IPS DF 6.9 (cell line): ENCODE measurements around the gene TANGO6.
"Not testable (repeated sequence)": the region's sequence is repeated elsewhere in the genome, so short reads cannot be mapped to it uniquely, and the experiment has no call there.

ENCODE experiments used
- DNase-seq: peaks from one replicate; pipeline ENCODE4 v3.0.0-alpha.2; 2013; ENCODE audit warnings: low read depth, low spot score
- H3K27ac ChIP-seq: one replicate; pipeline ENCODE4 v1.5.1; 2013; ENCODE audit warnings: low read length, control low read depth
- H3K27me3 ChIP-seq: 2 replicates; pipeline ENCODE4 v1.6.1; 2013; ENCODE audit warnings: mild to moderate bottlenecking, low read length; ENCODE audit not compliant: control insufficient read depth, insufficient read depth
- H3K36me3 ChIP-seq: 2 replicates; pipeline ENCODE4 v1.6.1; 2013; ENCODE audit warnings: low read length; ENCODE audit not compliant: control insufficient read depth, insufficient read depth
- H3K4me1 ChIP-seq: 2 replicates; pipeline ENCODE4 v1.6.1; 2013; ENCODE audit warnings: low read length; ENCODE audit not compliant: control insufficient read depth, insufficient read depth
- H3K4me3 ChIP-seq: 2 replicates; pipeline ENCODE4 v1.5.1; 2013; ENCODE audit warnings: mild to moderate bottlenecking, low read length
- H3K9me3 ChIP-seq: 2 replicates; pipeline ENCODE4 v1.6.1; 2013; ENCODE audit warnings: low read length, inconsistent platforms; ENCODE audit not compliant: control insufficient read depth, insufficient read depth
- WGBS: extraction: QIAGEN DNeasy Blood & Tissue Kit; methylation state at CpG from one replicate; pipeline ENCODE4 v1.1.7; 2013; ENCODE audit warnings: mixed read lengths, missing lambda C conversion rate; ENCODE audit not compliant: insufficient read length, insufficient coverage; 5-methylcytosine and 5-hydroxymethylcytosine counted together

The TANGO6 gene

DNA sequence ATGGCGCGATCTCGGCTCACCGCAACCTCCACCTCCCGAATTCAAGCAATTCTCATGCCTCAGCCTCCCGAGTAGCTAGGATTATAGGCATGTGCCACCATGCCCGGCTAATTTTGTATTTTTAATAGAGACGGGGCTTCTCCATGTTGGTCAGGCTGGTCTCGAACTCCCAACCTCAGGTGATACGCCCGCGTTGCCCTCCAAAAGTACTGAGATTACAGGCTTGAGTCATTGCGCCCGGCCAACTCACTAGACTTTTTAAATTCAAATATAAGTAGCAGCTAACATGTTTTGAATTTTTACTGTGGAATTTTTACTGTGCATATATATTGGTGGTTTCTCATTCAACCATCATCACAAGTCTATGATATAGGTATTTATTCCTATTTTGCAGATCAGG lies 281.6 kb downstream of the TANGO6 start:
- H3K4me3 ChIP-seq, DNase-seq, H3K27ac ChIP-seq, H3K9me3 ChIP-seq, H3K4me1 ChIP-seq, H3K36me3 ChIP-seq, H3K27me3 ChIP-seq: not testable (repeated sequence)
- no CpG with 5 or more reads among the region's 14 CpGs for WGBS

DNA sequence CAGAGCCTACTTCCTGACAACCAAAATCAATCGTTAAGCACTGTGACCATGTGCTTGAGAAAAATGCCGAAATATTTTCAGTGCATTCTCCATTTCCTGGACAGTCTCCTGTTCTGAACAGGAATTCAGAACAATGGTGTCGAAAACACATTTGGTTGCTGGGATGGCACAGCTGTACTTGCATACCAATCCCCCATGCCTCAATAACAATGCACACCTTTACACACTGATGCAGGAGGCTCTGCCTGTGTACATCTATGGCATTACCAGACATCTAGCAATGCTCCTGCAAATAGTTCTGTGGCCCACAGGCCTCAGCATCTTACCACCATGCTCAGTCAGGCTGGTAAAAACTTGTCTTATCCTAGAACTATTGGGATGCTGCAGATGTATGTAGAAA lies 282.9 kb downstream of the TANGO6 start:
- no peak for DNase-seq
- Histone ChIP-seq H3K4me3 (no peak overlapping the region), H3K27me3 (no peaks in the 10 kb centered on the region), H3K4me1 (no peaks in the 10 kb centered on the region), H3K9me3 (no peaks in the 10 kb centered on the region), H3K27ac (no peak overlapping the region), H3K36me3 (no peaks in the 10 kb centered on the region)
- WGBS = no CpG with 5 or more reads among the region's 3 CpGs

DNA sequence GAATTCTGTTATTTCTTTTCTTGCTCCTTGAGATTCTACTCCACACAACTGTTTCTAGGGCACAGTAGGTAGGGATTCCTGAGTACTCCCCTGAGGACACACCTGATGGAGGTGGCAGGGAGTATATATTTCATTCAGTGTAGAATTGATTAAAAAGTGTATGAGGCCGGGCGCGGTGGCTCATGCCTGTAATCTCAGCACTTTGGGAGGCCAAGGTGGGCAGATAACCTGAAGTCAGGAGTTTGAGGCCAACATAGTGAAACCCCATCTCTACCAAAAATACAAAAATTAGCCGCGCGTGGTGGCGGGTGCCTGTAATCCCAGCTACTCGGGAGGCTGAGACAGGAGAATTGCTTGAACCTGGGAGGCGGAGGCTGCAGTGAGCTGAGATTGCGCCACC lies 283.5 kb downstream of the TANGO6 start:
- not testable (repeated sequence) for H3K9me3 ChIP-seq, H3K4me1 ChIP-seq, H3K4me3 ChIP-seq, DNase-seq, H3K36me3 ChIP-seq, H3K27me3 ChIP-seq, H3K27ac ChIP-seq
- WGBS = no CpG with 5 or more reads among the region's 10 CpGs

- Histone ChIP-seq H3K9me3 (no peaks in the 10 kb centered on the region), H3K27ac (no peak overlapping the region), H3K4me3 (no peak overlapping the region), H3K27me3 (no peaks in the 10 kb centered on the region), H3K36me3 (no peaks in the 10 kb centered on the region), H3K4me1 (no peaks in the 10 kb centered on the region)
- no peak for DNase-seq
- no CpG with 5 or more reads among the region's 12 CpGs for WGBS
Observed at GRCh38 chr16:69127966-69128510, 284.7 kb downstream of the TANGO6 start.

- Histone ChIP-seq H3K4me1 (no peaks in the 10 kb centered on the region), H3K27ac (no peak overlapping the region), H3K27me3 (no peaks in the 10 kb centered on the region), H3K36me3 (no peaks in the 10 kb centered on the region), H3K9me3 (no peaks in the 10 kb centered on the region), H3K4me3 (no peak overlapping the region)
- WGBS = no CpG with 5 or more reads among the region's 6 CpGs
- no peak for DNase-seq
Observed at GRCh38 chr16:69130461-69130860, 287.1 kb downstream of the TANGO6 start.

GRCh38 chr16:69131167-69131838 lies 288.0 kb downstream of the TANGO6 start:
- Histone ChIP-seq H3K36me3 (no peaks in the 10 kb centered on the region), H3K4me3 (peak overlapping the region; percentile 52; the same call in 1 of the 2 replicates), H3K27ac (no peak overlapping the region), H3K9me3 (no peaks in the 10 kb centered on the region), H3K27me3 (no peaks in the 10 kb centered on the region), H3K4me1 (no peaks in the 10 kb centered on the region)
- WGBS = no CpG with 5 or more reads among the region's 15 CpGs
- DNase-seq = no peak

DNA sequence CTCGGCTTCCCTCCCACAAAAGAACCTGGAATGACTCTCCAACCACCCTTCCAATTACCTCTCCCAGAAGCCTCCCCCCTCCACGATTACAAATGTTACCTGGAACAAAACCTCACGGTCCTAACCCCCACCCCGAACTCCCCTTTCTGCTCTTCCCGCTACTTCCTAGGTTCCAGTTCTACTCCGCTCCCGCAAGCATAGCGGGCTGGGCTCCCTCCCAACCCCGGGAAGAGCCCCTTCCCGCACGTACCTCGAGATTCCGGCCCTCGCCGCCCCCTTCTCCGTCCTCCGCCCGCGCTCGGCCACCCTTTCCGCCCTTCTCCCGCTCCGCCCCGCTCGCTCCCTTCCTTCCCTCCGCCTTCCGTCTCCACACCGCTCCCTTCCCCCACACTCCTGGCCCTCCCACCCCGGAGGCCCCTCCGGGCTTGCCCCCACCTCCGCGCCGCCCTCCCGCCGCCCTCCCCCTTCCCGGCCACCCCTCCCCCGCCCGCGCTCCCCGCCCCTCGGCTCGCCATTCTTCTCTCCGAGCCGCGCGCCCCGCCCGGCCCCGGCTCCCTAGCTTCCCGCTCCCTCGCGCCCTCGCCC lies 288.6 kb downstream of the TANGO6 start:
- H3K27me3 ChIP-seq = no peaks in the 10 kb centered on the region
- DNase-seq = no peak
- no peaks in the 10 kb centered on the region for H3K9me3 ChIP-seq
- no CpG with 5 or more reads among the region's 53 CpGs for WGBS
- no peaks in the 10 kb centered on the region for H3K4me1 ChIP-seq
- no peak overlapping the region for H3K27ac ChIP-seq
- 0 out of 2 replicates have a peak, but pooled peaks cover 3% of the 10 kb centered on the region for H3K36me3 ChIP-seq
- peak overlapping the region; percentile 52 for H3K4me3 ChIP-seq

- Histone ChIP-seq H3K9me3 (no peaks in the 10 kb centered on the region), H3K36me3 (0 out of 2 replicates have a peak, but pooled peaks cover 3% of the 10 kb centered on the region), H3K4me1 (no peaks in the 10 kb centered on the region), H3K27ac (no peak within 1 kb of the TSS), H3K27me3 (no peaks in the 10 kb centered on the region), H3K4me3 (peak within 1 kb of the TSS; percentile 52)
- DNase-seq = no peak
- WGBS = no CpG with 5 or more reads among the region's 78 CpGs
Observed at GRCh38 chr16:69132424-69133252, 289.3 kb downstream of the TANGO6 start, which contains the start of the genes CHTF8 and UTP4. TSS of gene CHTF8 (minus strand) at chr16:69132588. CDS start at chr16:69121458, 11,130 bp downstream. TSS of gene UTP4 (plus strand) at chr16:69132649. CDS start at chr16:69133460, 811 bp downstream.

GRCh38 chr16:69133373-69133954 lies 290.1 kb downstream of the TANGO6 start:
- H3K9me3 ChIP-seq = no peaks in the 10 kb centered on the region
- H3K4me1 ChIP-seq = no peaks in the 10 kb centered on the region
- no peak overlapping the region for H3K27ac ChIP-seq
- DNase-seq = no peak
- peak overlapping the region; percentile 52; the same call in 1 of the 2 replicates for H3K4me3 ChIP-seq
- no CpG with 5 or more reads among the region's 5 CpGs for WGBS
- peaks cover 7% of the 10 kb centered on the region; the same call in 1 of the 2 replicates for H3K36me3 ChIP-seq
- no peaks in the 10 kb centered on the region for H3K27me3 ChIP-seq
